HepG2 (cell line): ENCODE data around the gene RASD1. TPM values are rescaled to one million over a fixed set of nuclear protein-coding genes. Genes with fewer than 3 reads are reported as not detected.

Source experiments
- ATAC-seq: fragments of 200-7000 bp; cut with Tn5 transposase; 3 replicates; pipeline ENCODE4 v1.9.1; 2020; ENCODE audit warnings: mild to moderate bottlenecking, moderate library complexity
- BruUV-seq: library from RNA; stranded (reverse); fragments of 400-500 nt; replicated peaks from 2 replicates; lab custom pipeline; 2021; lab: Mats Ljungman, UMichigan
- CTCF ChIA-PET: fragments of 300-600 bp; formaldehyde crosslinking; extraction: SDS; loops from one replicate; lab custom pipeline; 2021; ENCODE audit warnings: low total read pairs, inconsistent platforms, low intra/inter-chr PET ratio; lab: Yijun Ruan, JAX
- POLR2A ChIA-PET: fragments of 350-600 bp; sonication (Branson Sonifier 250); formaldehyde crosslinking; loops from one replicate; lab custom pipeline; 2020; ENCODE audit warnings: antibody characterized with exemption, inconsistent platforms; lab: Yijun Ruan, JAX
- DNase-seq: peaks from one replicate; pipeline ENCODE4 v3.0.0-alpha.2; 2015; ENCODE audit warnings: low spot score
- FAIRE-seq: peaks from 3 replicates; lab custom pipeline; 2011; peaks lifted over from hg19 to GRCh38; lab: Jason Lieb, UNC
- H2AFZ ChIP-seq: one replicate; pipeline ENCODE4 v1.6.1; 2011; ENCODE audit warnings: low read length, inconsistent platforms
- H3K27ac ChIP-seq: fragments of 300-600 bp; 3 replicates; pipeline ENCODE4 v1.8.0; 2011; ENCODE audit warnings: mixed run types, mild to moderate bottlenecking, mixed read lengths, low read length, inconsistent platforms; ENCODE audit not compliant: insufficient read depth; ENCODE audit errors: extremely low read length
- H3K27me3 ChIP-seq, 2 experiments: fragments of 200-600 bp in 1 of 2; 2 replicates in 1 of 2; 3 replicates in 1 of 2; pipeline versions ENCODE4 v1.6.0 to v1.8.0; 2011; ENCODE audit warnings: low read length in 2 of 2, mild to moderate bottlenecking in 2 of 2, moderate library complexity in 2 of 2, inconsistent platforms in 1 of 2; ENCODE audit not compliant: insufficient read depth in 2 of 2, control insufficient read depth in 1 of 2
- H3K36me3 ChIP-seq, 2 experiments: fragments of 200-600 bp in 1 of 2; replicated peaks in 1 of 2; 2 replicates in 1 of 2; 3 replicates in 1 of 2; pipeline versions ENCODE4 v1.5.1 to v1.8.0; 2011; ENCODE audit warnings: low read length in 2 of 2, inconsistent platforms in 1 of 2; ENCODE audit not compliant: insufficient read depth in 2 of 2, control insufficient read depth in 1 of 2
- H3K4me1 ChIP-seq: 2 replicates; pipeline ENCODE4 v1.5.1; 2012; ENCODE audit warnings: low read length, inconsistent platforms; ENCODE audit not compliant: insufficient read depth
- H3K4me2 ChIP-seq: 2 replicates; pipeline ENCODE4 v1.6.0; 2011; ENCODE audit warnings: low read depth, low read length, inconsistent platforms
- H3K4me3 ChIP-seq, 3 experiments: fragments of 200-600 bp in 1 of 3; sonication (generic), shearing (Covaris generic) in 1 of 3; replicated peaks in 1 of 3; 2 replicates each; pipeline ENCODE4 v1.5.1; 2011 to 2016; ENCODE audit warnings: low read length in 3 of 3, inconsistent platforms in 2 of 3, low read depth in 2 of 3, mild to moderate bottlenecking in 2 of 3, control low read depth in 1 of 3, mixed read lengths in 1 of 3; ENCODE audit not compliant: insufficient read depth in 1 of 3
- H3K79me2 ChIP-seq: one replicate; pipeline ENCODE4 v1.6.1; 2011; ENCODE audit warnings: low read length, inconsistent platforms; ENCODE audit not compliant: insufficient read depth
- H3K9ac ChIP-seq: 2 replicates; pipeline ENCODE4 v1.6.0; 2011; ENCODE audit warnings: mild to moderate bottlenecking, low read depth, low read length, inconsistent platforms; ENCODE audit not compliant: insufficient read depth
- H3K9me3 ChIP-seq: 2 replicates; pipeline ENCODE4 v1.5.1; 2012; ENCODE audit warnings: mild to moderate bottlenecking, low read length
- H4K20me1 ChIP-seq: 2 replicates; pipeline ENCODE4 v1.6.0; 2011; ENCODE audit warnings: inconsistent platforms, mild to moderate bottlenecking, low read length, moderate library complexity; ENCODE audit not compliant: insufficient read depth
- ASH2L ChIP-seq: fragments of 300-600, 200-600 bp; sonication (generic); IDR thresholded peaks from 2 replicates; pipeline ENCODE4 v1.7.0; 2017; ENCODE audit warnings: low read depth, mild to moderate bottlenecking, moderate library complexity, mixed read lengths, low read length; ENCODE audit not compliant: insufficient read length
- ATF2 ChIP-seq: sonication (generic); formaldehyde crosslinking; IDR thresholded peaks from 2 replicates; pipeline ENCODE4 v1.4.0; 2020; ENCODE audit warnings: missing genetic modification reagents
- ATRX ChIP-seq: sonication (generic); formaldehyde crosslinking; IDR thresholded peaks from 2 replicates; pipeline ENCODE4 v1.4.0; 2020; ENCODE audit warnings: missing genetic modification reagents, borderline replicate concordance
- BATF2 ChIP-seq: sonication (generic); formaldehyde crosslinking; IDR thresholded peaks from 2 replicates; pipeline ENCODE4 v1.8.0; 2022; ENCODE audit warnings: mild to moderate bottlenecking, missing genetic modification reagents, moderate library complexity
- POLR2A ChIP-seq, 2 experiments: IDR thresholded peaks; 2 replicates each; pipeline ENCODE4 v1.6.1; 2011; ENCODE audit warnings: low read depth in 2 of 2, low read length in 2 of 2, mild to moderate bottlenecking in 1 of 2, moderate library complexity in 1 of 2; ENCODE audit not compliant: insufficient read depth in 1 of 2
- WGBS: methylation state at CpG from one replicate; pipeline ENCODE4 v1.1.6; 2017; ENCODE audit warnings: low lambda C conversion rate; 5-methylcytosine and 5-hydroxymethylcytosine counted together
- in situ Hi-C: cut with HindIII; loops from 2 replicates; pipeline ENCODE4 v1.10.0; 2017; ENCODE audit warnings: low pct_unique_long_range_greater_than_20kb; ENCODE audit not compliant: extremely low pct_ligation_motif_present
- intact Hi-C: fragments of 100-400 bp; cut with micrococcal nuclease; formaldehyde crosslinking; loops from one replicate; pipeline ENCODE4 v1.10.0; 2022; ENCODE audit not compliant: unreplicated experiment
- polyA plus RNA-seq, 8 experiments: library from polyadenylated mRNA; depleted of rRNA in 3 of 8; stranded (reverse) in 7 of 8; unstranded in 1 of 8; fragments of >200 nt; fragmentation: Illumina TruSeq in 4 of 8; extraction: Trizol in 4 of 8; gene quantifications; 2 replicates each; pipeline versions ENCODE4 v1.2.1 to v1.2.3, GENCODE V29; 2011 to 2016; ENCODE audit warnings: low read depth in 4 of 8, missing spikeins in 1 of 8, mixed read lengths in 1 of 8; ENCODE audit not compliant: insufficient read depth in 1 of 8
- total RNA-seq, 5 experiments: library from RNA; depleted of rRNA; stranded (reverse); fragments of >200 nt; fragmentation: Illumina TruSeq; extraction: Trizol; gene quantifications; 2 replicates each; pipeline ENCODE4 v1.2.3, GENCODE V29; 2016; ENCODE audit warnings: low read depth in 1 of 5

Gene RASD1
- total and polyA plus RNA-seq, 2 of the 13 experiments (the other 11 are each of a cell fraction or from before 2014, with no cell fraction given) = 1.6 to 4.2 TPM

- in situ Hi-C loops (no loop called here), intact Hi-C loops (no loop called here)
- no peak overlapping the region for H3K4me2 ChIP-seq
- POLR2A ChIA-PET = interaction anchor here (1.3 kb wide), 1 partner anchor 67 kb away, joined by 4 read pairs; no protein-coding TSS in a partner anchor
- DNase-seq (no peak), FAIRE-seq (no peak), ATAC-seq (no peak)
- CTCF ChIA-PET = no interaction called here
- H3K9ac ChIP-seq = no peak overlapping the region
- no TSS peak for BruUV-seq
- H3K36me3 ChIP-seq = no peaks in the 10 kb centered on the region
- WGBS = 96% methylated on average over 14 of the region's 29 CpGs
- no peaks in the 10 kb centered on the region for H4K20me1 ChIP-seq
- H2AFZ ChIP-seq = no peak overlapping the region
- no peaks in the 10 kb centered on the region for H3K9me3 ChIP-seq
- H3K4me3 ChIP-seq = no peak overlapping the region
- H3K27me3 ChIP-seq = no peaks in the 10 kb centered on the region
- H3K79me2 ChIP-seq = no peaks in the 10 kb centered on the region
- no peak overlapping the region for H3K27ac ChIP-seq
- no peaks in the 10 kb centered on the region for H3K4me1 ChIP-seq
- TF ChIP-seq ATF2 (CRISPR knock-in tag) (no peak), ATRX (CRISPR knock-in tag) (no peak), BATF2 (CRISPR knock-in tag) (no peak), ASH2L (no peak), POLR2A (IDR thresholded peaks at IDR 0.05; ENCODE audit: insufficient read depth in 1 of 2, low read depth in 2 of 2, low read length in 2 of 2) (no peak)
Observed at GRCh38 chr17:17511881-17512858, 16.0 kb upstream of the RASD1 start.
